GM12878 (cell line): ENCODE data around the gene COQ5. TPM values are rescaled to one million over a fixed set of nuclear protein-coding genes. Genes with fewer than 3 reads are reported as not detected.

Experiments
- ATAC-seq: fragments of 200-7000 bp; cut with Tn5 transposase; 3 replicates; pipeline ENCODE4 v1.9.1; 2020; ENCODE audit warnings: mild to moderate bottlenecking, moderate library complexity
- BruUV-seq: library from RNA; stranded (reverse); fragments of 400-500 nt; replicated peaks from 2 replicates; lab custom pipeline; 2021; lab: Mats Ljungman, UMichigan
- CTCF ChIA-PET: fragments of 300-600 bp; sonication (Branson Sonifier 250); formaldehyde crosslinking; extraction: SDS; loops from one replicate; lab custom pipeline; 2021; ENCODE audit warnings: inconsistent platforms; lab: Yijun Ruan, JAX
- POLR2A ChIA-PET: fragments of 350-600 bp; formaldehyde crosslinking; extraction: SDS; loops from one replicate; lab custom pipeline; 2021; ENCODE audit warnings: inconsistent platforms; lab: Charles Lee
- RAD21 ChIA-PET: fragments of 300-600 bp; sonication (Branson Sonifier 250); formaldehyde crosslinking; loops from one replicate; lab custom pipeline; 2023; ENCODE audit warnings: antibody characterized with exemption; ENCODE audit not compliant: unreplicated experiment; lab: Charles Lee
- SMC1A ChIA-PET: fragments of 300-600 bp; sonication (Branson Sonifier 250); formaldehyde crosslinking; loops from one replicate; lab custom pipeline; 2023; ENCODE audit not compliant: unreplicated experiment, uncharacterized antibody; lab: Charles Lee
- DNase-seq: peaks from one replicate; pipeline ENCODE4 v3.0.0-alpha.2; 2011; ENCODE audit warnings: low read depth, low spot score
- FAIRE-seq: peaks from 3 replicates; lab custom pipeline; 2011; peaks lifted over from hg19 to GRCh38; lab: Jason Lieb, UNC
- H2AFZ ChIP-seq: 2 replicates; pipeline ENCODE4 v1.6.0; 2011; ENCODE audit warnings: low read depth, low read length, control low read depth; ENCODE audit not compliant: control insufficient read depth
- H3K27ac ChIP-seq: 2 replicates; pipeline ENCODE4 v1.5.1; 2011; ENCODE audit warnings: control low read depth; ENCODE audit not compliant: control insufficient read depth, insufficient read depth
- H3K27me3 ChIP-seq, 2 experiments: replicated peaks in 1 of 2; 2 replicates each; pipeline versions ENCODE4 v1.6.0 to v1.6.1; 2011; ENCODE audit warnings: low read length in 1 of 2; ENCODE audit not compliant: control insufficient read depth in 2 of 2, insufficient read depth in 2 of 2
- H3K36me3 ChIP-seq, 2 experiments: 2 replicates each; pipeline ENCODE4 v1.5.1; 2011; ENCODE audit warnings: low read length in 1 of 2; ENCODE audit not compliant: control insufficient read depth in 2 of 2, insufficient read depth in 2 of 2
- H3K4me1 ChIP-seq: 2 replicates; pipeline ENCODE4 v1.6.1; 2011; ENCODE audit warnings: mild to moderate bottlenecking, low read length, moderate library complexity, mixed read lengths; ENCODE audit not compliant: control insufficient read depth, insufficient read depth
- H3K4me2 ChIP-seq: 2 replicates; pipeline ENCODE4 v1.6.0; 2011; ENCODE audit warnings: control low read depth; ENCODE audit not compliant: control insufficient read depth, insufficient read depth
- H3K4me3 ChIP-seq: fragments of 200-600 bp; sonication (generic); 2 replicates; pipeline ENCODE4 v1.5.1; 2016
- H3K79me2 ChIP-seq: 2 replicates; pipeline ENCODE4 v1.6.0; 2011; ENCODE audit warnings: low read length; ENCODE audit not compliant: control insufficient read depth, insufficient read depth
- H3K9ac ChIP-seq: 2 replicates; pipeline ENCODE4 v1.8.0; 2011; ENCODE audit warnings: low read length, control low read depth, mixed read lengths; ENCODE audit not compliant: control insufficient read depth, insufficient read depth
- H3K9me3 ChIP-seq: replicated peaks from 3 replicates; pipeline ENCODE4 v1.5.1; 2011; ENCODE audit warnings: mild to moderate bottlenecking, low read length; ENCODE audit not compliant: control insufficient read depth, insufficient read depth
- H4K20me1 ChIP-seq: 2 replicates; pipeline ENCODE4 v1.6.0; 2011; ENCODE audit not compliant: control insufficient read depth, insufficient read depth
- BHLHE40 ChIP-seq, 2 experiments: fragments of 450-650 bp in 1 of 2; IDR thresholded peaks; 2 replicates each; pipeline ENCODE4 v1.6.1; 2011 to 2017; ENCODE audit warnings: low read depth in 2 of 2, borderline replicate concordance in 1 of 2, improper control_type of control experiment in 1 of 2, low read length in 1 of 2, mild to moderate bottlenecking in 1 of 2
- HCFC1 ChIP-seq: fragments of 150-350 bp; IDR thresholded peaks from 2 replicates; pipeline ENCODE4 v1.6.1; 2014; ENCODE audit warnings: low read length
- MLLT1 ChIP-seq: fragments of 450-650 bp; IDR thresholded peaks from 2 replicates; pipeline ENCODE4 v1.6.1; 2016; ENCODE audit warnings: mild to moderate bottlenecking
- NFYB ChIP-seq: IDR thresholded peaks from 2 replicates; pipeline ENCODE4 v1.6.1; 2011; ENCODE audit warnings: low read depth, mild to moderate bottlenecking, low read length, improper control_type of control experiment, moderate library complexity; ENCODE audit not compliant: insufficient read depth
- NR2C2 ChIP-seq: IDR thresholded peaks from 2 replicates; pipeline ENCODE4 v1.6.1; 2011; ENCODE audit warnings: borderline replicate concordance, low read depth; ENCODE audit not compliant: control insufficient read depth, insufficient read length
- RAD51 ChIP-seq: fragments of 450-650 bp; IDR thresholded peaks from 2 replicates; pipeline ENCODE4 v1.6.1; 2016; ENCODE audit warnings: moderate library complexity, mild to moderate bottlenecking, inconsistent platforms
- ZNF207 ChIP-seq: fragments of 450-650 bp; IDR thresholded peaks from 2 replicates; pipeline ENCODE4 v1.6.1; 2014; ENCODE audit warnings: antibody characterized with exemption, mild to moderate bottlenecking, borderline replicate concordance
- ZSCAN29 ChIP-seq: fragments of 450-650 bp; IDR thresholded peaks from 2 replicates; pipeline ENCODE4 v1.6.1; 2017; ENCODE audit warnings: mild to moderate bottlenecking, moderate library complexity
- WGBS: methylation state at CpG from one replicate; pipeline ENCODE4 v1.1.6; 2016; ENCODE audit warnings: low lambda C conversion rate; ENCODE audit not compliant: insufficient replicate concordance, insufficient coverage; ENCODE audit errors: missing lambda C conversion rate; 5-methylcytosine and 5-hydroxymethylcytosine counted together
- in situ Hi-C: fragments of 300-500 bp; cut with MboI; formaldehyde crosslinking; loops from 9 replicates; pipeline ENCODE4 v1.14.3; 2018; ENCODE audit warnings: mixed read lengths
- intact Hi-C: fragments of 100-400 bp; cut with micrococcal nuclease; formaldehyde crosslinking; loops from one replicate; pipeline ENCODE4 v1.14.2; 2022; ENCODE audit not compliant: unreplicated experiment
- polyA plus RNA-seq, 11 experiments: library from polyadenylated mRNA; depleted of rRNA in 4 of 11; unstranded in 6 of 11; stranded (reverse) in 5 of 11; fragments of >200 nt; fragmentation: Nextera tagmentation in 4 of 11; fragmentation: Illumina TruSeq in 1 of 11; extraction: Ambion mirVana in 4 of 11; extraction: Trizol in 1 of 11; gene quantifications; 1 replicate in 1 of 11; 2 replicates in 10 of 11; pipeline versions ENCODE4 v1.2.1 to v1.2.3, GENCODE V29; 2011 to 2016; ENCODE audit warnings: inconsistent platforms in 2 of 11, missing spikeins in 2 of 11, low read depth in 1 of 11
- total RNA-seq, 4 experiments: library from RNA; depleted of rRNA in 3 of 4; stranded (reverse); fragments of >200 nt in 3 of 4; fragmentation: Illumina TruSeq in 1 of 4; extraction: Trizol in 1 of 4; gene quantifications; 2 replicates each; pipeline versions ENCODE4 v1.2.1 to v1.2.3, GENCODE V29; 2013 to 2021
- TF ChIP-seq, protein P1 (sequence below): IDR thresholded peaks from 2 replicates; pipeline ENCODE4 v1.6.1; 2011; ENCODE audit warnings: mild to moderate bottlenecking, low read depth, low read length, moderate library complexity; ENCODE audit not compliant: insufficient replicate concordance

COQ5 gene
- total and polyA plus RNA-seq, 10 of the 15 experiments (the other 5 are each of a cell fraction or from before 2014, with no cell fraction given), result 24.8 to 69.3 (median 37.8) TPM

DNA sequence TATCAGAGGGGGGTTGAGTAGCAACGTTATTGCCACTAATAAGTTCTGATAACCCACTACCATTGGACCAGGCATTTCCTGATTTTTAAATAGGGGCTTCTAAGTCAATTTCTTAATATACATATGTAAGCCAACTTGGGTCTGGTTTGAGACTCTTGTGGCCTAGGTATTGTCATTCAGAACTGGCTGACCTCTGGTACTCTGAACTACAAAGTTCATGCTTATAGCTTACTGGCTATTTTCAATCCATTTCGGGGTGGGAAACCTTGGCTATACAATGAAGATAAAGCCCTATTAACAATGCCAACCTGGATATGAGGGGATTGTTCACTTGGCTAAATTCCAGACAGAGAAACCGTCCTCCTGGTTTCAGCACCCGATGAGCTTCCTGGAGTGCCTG, 24.4 kb downstream of the COQ5 start:
- H4K20me1 ChIP-seq, result no peaks in the 10 kb centered on the region
- no peak overlapping the region for H3K4me3 ChIP-seq
- H3K9me3 ChIP-seq, result no peaks in the 10 kb centered on the region
- no peaks in the 10 kb centered on the region for H3K79me2 ChIP-seq
- H3K36me3 ChIP-seq, result peaks cover 0 to 14% of the 10 kb centered on the region in 2 experiments; a peak in 2 of 4 replicates
- SMC1A ChIA-PET, result no interaction called here
- no peak overlapping the region for H3K9ac ChIP-seq
- RAD21 ChIA-PET, result no interaction called here
- POLR2A ChIA-PET, result interaction anchor here (0.9 kb wide), 1 partner anchor 8 kb away, joined by 3 read pairs; the partner anchor contains the start of gene DYNLL1
- no peak overlapping the region for H3K27ac ChIP-seq
- no peak for DNase-seq
- BruUV-seq, result no TSS peak
- CTCF ChIA-PET, result interaction anchor here (1.5 kb wide), 1 partner anchor 46 kb away, joined by 4 read pairs; no protein-coding TSS in a partner anchor
- no peaks in the 10 kb centered on the region for H3K27me3 ChIP-seq
- H2AFZ ChIP-seq, result no peak overlapping the region
- intact Hi-C loops (no loop called here), in situ Hi-C loops (no loop called here)
- WGBS, result 99% methylated on average over 4 of the region's 4 CpGs
- H3K4me2 ChIP-seq, result no peak overlapping the region
- no peak for ATAC-seq
- no peak for TF ChIP-seq RAD51
- TF ChIP-seq ZSCAN29, result no peak
- no peak for TF ChIP-seq ZNF207
- no peak for TF ChIP-seq HCFC1
- H3K4me1 ChIP-seq, result no peaks in the 10 kb centered on the region
- no peak for FAIRE-seq

- no TSS peak for BruUV-seq
- ChIA-PET POLR2A (interaction anchor here (0.6 to 1.1 kb wide), 3 partner anchors 13 to 32 kb away, joined by 3 to 5 read pairs (median 3); partner anchors contain the start of gene COQ5), CTCF (interaction anchor here (0.5 to 1.4 kb wide), 6 partner anchors 9 to 1379 kb away, joined by 3 to 4 read pairs (median 3); no protein-coding TSS in a partner anchor), SMC1A (interaction anchor here (0.8 to 0.9 kb wide), 3 partner anchors 11 to 451 kb away, joined by 3 to 5 read pairs (median 3); no protein-coding TSS in a partner anchor), RAD21 (interaction anchor here (1.1 to 1.2 kb wide), 2 partner anchors 61 to 81 kb away, joined by 3 to 4 read pairs; partner anchors contain the start of gene POP5)
- peaks cover 0 to 20% of the 10 kb centered on the region in 2 experiments; a peak in 2 of 4 replicates for H3K36me3 ChIP-seq
- 0 out of 2 replicates have a peak, but pooled peaks cover 4% of the 10 kb centered on the region for H4K20me1 ChIP-seq
- no peaks in the 10 kb centered on the region; the same call in 1 of the 2 replicates for H3K4me1 ChIP-seq
- H3K9ac ChIP-seq, result no peak overlapping the region
- in situ Hi-C loops (no loop called here), intact Hi-C loops (no loop called here)
- no peak for ATAC-seq
- H3K4me2 ChIP-seq, result no peak overlapping the region
- no peak overlapping the region for H3K27ac ChIP-seq
- no peak overlapping the region for H3K4me3 ChIP-seq
- H3K79me2 ChIP-seq, result peaks cover 22% of the 10 kb centered on the region
- H2AFZ ChIP-seq, result no peak overlapping the region
- 100% methylated on average over 1 of the region's 1 CpG for WGBS
- no peak for DNase-seq
- H3K9me3 ChIP-seq, result no peaks in the 10 kb centered on the region
- no peaks in the 10 kb centered on the region for H3K27me3 ChIP-seq
- no peak for FAIRE-seq
- TF ChIP-seq MLLT1, result no peak
- TF ChIP-seq BHLHE40 (IDR thresholded peaks at IDR 0.05; ENCODE audit: borderline replicate concordance in 1 of 2, low read depth in 2 of 2, low read length in 1 of 2), result no peak
- no peak for TF ChIP-seq NR2C2
- TF ChIP-seq NFYB, result no peak
- TF ChIP-seq, protein P1, sequence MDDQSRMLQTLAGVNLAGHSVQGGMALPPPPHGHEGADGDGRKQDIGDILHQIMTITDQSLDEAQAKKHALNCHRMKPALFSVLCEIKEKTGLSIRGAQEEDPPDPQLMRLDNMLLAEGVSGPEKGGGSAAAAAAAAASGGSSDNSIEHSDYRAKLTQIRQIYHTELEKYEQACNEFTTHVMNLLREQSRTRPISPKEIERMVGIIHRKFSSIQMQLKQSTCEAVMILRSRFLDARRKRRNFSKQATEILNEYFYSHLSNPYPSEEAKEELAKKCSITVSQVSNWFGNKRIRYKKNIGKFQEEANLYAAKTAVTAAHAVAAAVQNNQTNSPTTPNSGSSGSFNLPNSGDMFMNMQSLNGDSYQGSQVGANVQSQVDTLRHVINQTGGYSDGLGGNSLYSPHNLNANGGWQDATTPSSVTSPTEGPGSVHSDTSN, result no peak
These were observed 28.4 kb downstream of the COQ5 start for GRCh38 chr12:120500581-120500980.
